SU-DHL-6 (cell line): ENCODE measurements around the gene RELN.

Experiments
- H2AFZ ChIP-seq: fragments of 200-600 bp; sonication (generic); 2 replicates; pipeline ENCODE4 v1.6.1; 2014; ENCODE audit warnings: low read depth, mild to moderate bottlenecking, moderate library complexity, mixed read lengths, antibody characterized with exemption, low read length; ENCODE audit not compliant: severe bottlenecking
- H3F3A ChIP-seq: fragments of 200-600 bp; shearing (Covaris generic); 2 replicates; pipeline ENCODE4 v1.6.0; 2016; ENCODE audit warnings: antibody characterized with exemption, mild to moderate bottlenecking; ENCODE audit not compliant: insufficient read depth
- H3K27ac ChIP-seq: fragments of 200-600 bp; sonication (generic); 2 replicates; pipeline ENCODE4 v1.5.1; 2016; ENCODE audit warnings: low read depth, mild to moderate bottlenecking, low read length, moderate library complexity, mixed read lengths
- H3K27me3 ChIP-seq: fragments of 200-600 bp; sonication (generic), shearing (Covaris generic); 2 replicates; pipeline ENCODE4 v1.6.0; 2014; ENCODE audit warnings: mild to moderate bottlenecking, low read length
- H3K36me3 ChIP-seq: fragments of 200-600 bp; sonication (generic); 2 replicates; pipeline ENCODE4 v1.6.1; 2014; ENCODE audit warnings: mild to moderate bottlenecking, low read length, mixed read lengths
- H3K4me2 ChIP-seq: fragments of 300-600, 200-600 bp; shearing (Covaris generic), sonication (generic); 2 replicates; pipeline ENCODE4 v1.6.0; 2014; ENCODE audit warnings: low read length, low read depth, mild to moderate bottlenecking; ENCODE audit not compliant: poor library complexity, severe bottlenecking
- H3K4me3 ChIP-seq: fragments of 200-600 bp; sonication (generic); 2 replicates; pipeline ENCODE4 v1.5.1; 2014; ENCODE audit warnings: antibody characterized with exemption, low read length, mild to moderate bottlenecking, mixed read lengths; ENCODE audit not compliant: insufficient read depth, poor library complexity, severe bottlenecking
- H3K79me2 ChIP-seq: fragments of 200-600 bp; sonication (generic); 2 replicates; pipeline ENCODE4 v1.6.1; 2014; ENCODE audit warnings: mild to moderate bottlenecking, low read length, moderate library complexity; ENCODE audit not compliant: insufficient read depth
- H3K9ac ChIP-seq: fragments of 200-600 bp; sonication (generic); 2 replicates; pipeline ENCODE4 v1.7.0; 2014; ENCODE audit warnings: mild to moderate bottlenecking, low read length
- H3K9me2 ChIP-seq: fragments of 200-600 bp; sonication (generic); replicated peaks from 2 replicates; pipeline ENCODE4 v1.6.1; 2014; ENCODE audit warnings: low read length; ENCODE audit not compliant: insufficient read depth
- H3K9me3 ChIP-seq: fragments of 200-600 bp; sonication (generic); 2 replicates; pipeline ENCODE4 v1.6.1; 2014; ENCODE audit warnings: low read length, mixed read lengths; ENCODE audit not compliant: insufficient read depth
- H4K20me1 ChIP-seq: fragments of 200-600 bp; sonication (generic); 2 replicates; pipeline ENCODE4 v1.6.1; 2014; ENCODE audit warnings: low read depth, mild to moderate bottlenecking, antibody characterized with exemption, low read length, moderate library complexity, mixed read lengths
- CTCF ChIP-seq: fragments of 200-600 bp; sonication (generic); IDR thresholded peaks from one replicate; pipeline ENCODE4 v1.5.1; 2017; ENCODE audit warnings: antibody characterized with exemption, mild to moderate bottlenecking, low read length, moderate library complexity; ENCODE audit not compliant: insufficient read depth, poor library complexity, severe bottlenecking
- EZH2phosphoT487 ChIP-seq: fragments of 200-600 bp; sonication (generic), shearing (Covaris generic); conservative IDR thresholded peaks from 2 replicates; pipeline ENCODE4 v1.6.1; 2018; ENCODE audit warnings: mild to moderate bottlenecking, antibody characterized with exemption, low read length, moderate library complexity, mixed read lengths

The RELN gene

DNA sequence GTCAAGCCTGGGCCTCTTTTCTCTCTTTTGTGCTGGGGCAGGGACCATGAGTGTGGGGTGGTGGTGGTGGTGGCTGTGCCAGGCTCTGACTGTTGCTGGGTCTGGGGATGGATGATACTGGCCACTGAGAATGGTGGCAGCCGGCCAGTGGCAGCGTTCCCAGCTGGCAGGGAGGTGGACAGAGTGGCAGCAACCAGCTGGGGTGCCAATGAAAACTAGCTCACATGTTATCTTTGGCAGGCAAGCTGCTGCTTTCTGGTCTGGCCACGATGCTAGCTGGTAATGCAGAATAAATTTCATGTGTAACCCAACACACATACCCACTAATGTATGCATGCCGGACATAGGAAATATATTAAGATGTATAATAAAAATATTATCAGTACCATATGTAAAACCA is 448.4 kb downstream of the RELN start:
- Histone ChIP-seq H3K79me2 (no peaks in the 10 kb centered on the region), H3K4me3 (no peak overlapping the region), H3K9me2 (no peaks in the 10 kb centered on the region), H2AFZ (no peak overlapping the region), H3F3A (no peaks in the 10 kb centered on the region), H3K9ac (no peak overlapping the region), H3K27me3 (no peaks in the 10 kb centered on the region), H3K36me3 (no peaks in the 10 kb centered on the region), H3K9me3 (no peaks in the 10 kb centered on the region), H3K27ac (no peak overlapping the region), H4K20me1 (no peaks in the 10 kb centered on the region), H3K4me2 (no peak overlapping the region)
- no peak for TF ChIP-seq CTCF
- TF ChIP-seq EZH2phosphoT487: no peak

- Histone ChIP-seq H3K9me3 (no peaks in the 10 kb centered on the region), H3K4me2 (no peak overlapping the region), H3K27me3 (no peaks in the 10 kb centered on the region), H3K79me2 (no peaks in the 10 kb centered on the region), H3K9me2 (no peaks in the 10 kb centered on the region), H3K36me3 (no peaks in the 10 kb centered on the region), H3K9ac (no peak overlapping the region), H2AFZ (no peak overlapping the region), H3K4me3 (no peak overlapping the region), H3F3A (no peaks in the 10 kb centered on the region), H3K27ac (no peak overlapping the region), H4K20me1 (no peaks in the 10 kb centered on the region)
- TF ChIP-seq CTCF: no peak
- TF ChIP-seq EZH2phosphoT487: no peak
These were observed 449.1 kb downstream of the RELN start for GRCh38 chr7:103540338-103540737.

GRCh38 chr7:103539875-103540274 is 449.6 kb downstream of the RELN start:
- H4K20me1 ChIP-seq: no peaks in the 10 kb centered on the region
- H3K79me2 ChIP-seq: no peaks in the 10 kb centered on the region
- H3K36me3 ChIP-seq: no peaks in the 10 kb centered on the region
- no peaks in the 10 kb centered on the region for H3F3A ChIP-seq
- no peaks in the 10 kb centered on the region for H3K27me3 ChIP-seq
- H3K4me3 ChIP-seq: no peak overlapping the region
- no peak overlapping the region for H3K9ac ChIP-seq
- H3K4me2 ChIP-seq: no peak overlapping the region
- no peaks in the 10 kb centered on the region for H3K9me2 ChIP-seq
- H2AFZ ChIP-seq: no peak overlapping the region
- TF ChIP-seq CTCF: no peak
- no peak for TF ChIP-seq EZH2phosphoT487
- no peak overlapping the region for H3K27ac ChIP-seq
- H3K9me3 ChIP-seq: no peaks in the 10 kb centered on the region
